Stomach (tissue), 9 donors: Measurements from ENCODE around the gene CARD11. TPM values are rescaled to one million over a fixed set of nuclear protein-coding genes. Genes with fewer than 3 reads are reported as not detected.

Source experiments
- DNase-seq, 2 donors: peaks; one replicate each; pipeline versions ENCODE4 v3.0.0 to v3.0.0-alpha.2; 2013 to 2019
- H3K27ac ChIP-seq, 5 donors: fragments of 200-600 bp in 4 of 5; sonication (generic) in 4 of 5; one replicate each; pipeline ENCODE4 v1.5.1; 2013 to 2019; ENCODE audit warnings: mild to moderate bottlenecking in 1 of 5, moderate library complexity in 1 of 5
- H3K27me3 ChIP-seq, 3 donors: fragments of 200-600 bp; sonication (generic); one replicate each; pipeline ENCODE4 v1.5.1; 2017 to 2019; ENCODE audit warnings: mixed run types in 1 of 3
- H3K36me3 ChIP-seq, 4 donors: fragments of 200-600 bp; sonication (generic); 1 replicate in 3 of 4; 2 replicates in 1 of 4; pipeline ENCODE4 v1.5.1; 2016 to 2019
- H3K4me1 ChIP-seq, 4 donors: fragments of 200-600 bp; sonication (generic); one replicate each; pipeline ENCODE4 v1.5.1; 2016 to 2019
- H3K4me3 ChIP-seq, 4 donors: fragments of 200-600 bp; sonication (generic) in 3 of 4; one replicate each; pipeline ENCODE4 v1.5.1; 2016 to 2019; ENCODE audit warnings: mild to moderate bottlenecking in 1 of 4
- H3K9me3 ChIP-seq, 4 donors: fragments of 200-600 bp; sonication (generic); one replicate each; pipeline ENCODE4 v1.5.1; 2016 to 2019
- CTCF ChIP-seq, 7 experiments: fragments of 450-650 bp in 4 of 7; fragments of 200-600 bp in 3 of 7; sonication (generic) in 3 of 7; IDR thresholded peaks; one replicate each; pipeline ENCODE4 v1.5.1; 2016 to 2019; ENCODE audit warnings: antibody characterized with exemption in 7 of 7, control low read depth in 2 of 7, mild to moderate bottlenecking in 1 of 7
- EP300 ChIP-seq: sonication (generic); formaldehyde crosslinking; IDR thresholded peaks from one replicate; pipeline ENCODE4 v1.6.1; 2017; ENCODE audit warnings: antibody characterized with exemption
- POLR2A ChIP-seq, 4 donors: fragments of 450-650 bp; IDR thresholded peaks; one replicate each; pipeline ENCODE4 v1.6.1; 2016; ENCODE audit warnings: antibody characterized with exemption in 4 of 4, control low read depth in 2 of 4, mild to moderate bottlenecking in 1 of 4, moderate library complexity in 1 of 4
- POLR2AphosphoS5 ChIP-seq, 3 donors: sonication (generic); formaldehyde crosslinking; IDR thresholded peaks; one replicate each; pipeline ENCODE4 v1.6.1; 2016; ENCODE audit warnings: antibody characterized with exemption in 3 of 3
- WGBS, 5 donors: extraction: QIAGEN DNeasy Blood & Tissue Kit in 3 of 5; methylation state at CpG; one replicate each; pipeline versions ENCODE4 v1.1.5 to v1.1.7; 2013 to 2018; 5-methylcytosine and 5-hydroxymethylcytosine counted together
- intact Hi-C: fragments of 100-400 bp; cut with DNase I; formaldehyde crosslinking; loops from one replicate; pipeline ENCODE4 v1.15.1; 2023; ENCODE audit warnings: low total_unique reads
- polyA plus RNA-seq, 3 donors: library from polyadenylated mRNA; stranded (reverse); fragments of 200-250 nt; gene quantifications; one replicate each; pipeline ENCODE4 v1.2.3, GENCODE V29; 2013
- total RNA-seq, 5 donors: library from RNA; depleted of rRNA; stranded (reverse); fragments of >200 nt; gene quantifications; one replicate each; pipeline versions ENCODE4 v1.1.0 to v1.2.3, GENCODE V29; 2014 to 2016
- donor health status: healthy with polysubstance abuse.
- donor health status: Bipolar disorder and iron deficiency.
- donor health status: healthy.

CARD11 gene
- total and polyA plus RNA-seq, 8 donors, result 0.45 to 9.7 (median 1.8) TPM; not detected in 1

- Histone ChIP-seq H3K27ac (peak overlapping the region; percentile 85 to 96 (median 89)), H3K4me1 (peaks cover 21 to 35% (median 28%) of the 10 kb centered on the region in 4 donors), H3K4me3 (peak overlapping the region in 1 of 4 donors; percentile 4), H3K36me3 (no peaks in the 10 kb centered on the region), H3K9me3 (no peaks in the 10 kb centered on the region), H3K27me3 (no peaks in the 10 kb centered on the region)
- intact Hi-C loops, result no loop called here
- 85 to 90% (median 88%) methylated on average over 12 of the region's 12 CpGs for WGBS, 5 donors
- TF ChIP-seq EP300 (no peak), POLR2AphosphoS5 (IDR thresholded peaks at IDR 0.05) (no peak), POLR2A (IDR thresholded peaks at IDR 0.05) (no peak), CTCF (IDR thresholded peaks at IDR 0.05) (no peak)
- DNase-seq, result no peak
Observed at GRCh38 chr7:2864204-2864985, 179.3 kb downstream of the CARD11 start.

- Histone ChIP-seq H3K9me3 (no peaks in the 10 kb centered on the region), H3K27ac (peak overlapping the region; percentile 85 to 96 (median 89)), H3K4me3 (peak overlapping the region in 1 of 4 donors; percentile 4), H3K36me3 (no peaks in the 10 kb centered on the region), H3K27me3 (no peaks in the 10 kb centered on the region), H3K4me1 (peaks cover 21 to 35% (median 28%) of the 10 kb centered on the region in 4 donors)
- peak in 1 of 4 donors; percentile 12 for TF ChIP-seq POLR2A (IDR thresholded peaks at IDR 0.05)
- TF ChIP-seq EP300, result no peak
- TF ChIP-seq CTCF (IDR thresholded peaks at IDR 0.05), result no peak
- TF ChIP-seq POLR2AphosphoS5 (IDR thresholded peaks at IDR 0.05), result peak in 2 of 3 donors; percentile 82 to 92
- intact Hi-C loops, result no loop called here
- 18 to 23% (median 20%) methylated on average over 16 to 18 of the region's 18 CpGs for WGBS, 5 donors
- peak; percentile 83 to 92 for DNase-seq
Observed at GRCh38 chr7:2863461-2864066, 180.1 kb downstream of the CARD11 start.

GRCh38 chr7:2862831-2863361 lies 180.8 kb downstream of the CARD11 start:
- Histone ChIP-seq H3K9me3 (no peaks in the 10 kb centered on the region), H3K27ac (peak overlapping the region; percentile 85 to 96 (median 89)), H3K27me3 (no peaks in the 10 kb centered on the region), H3K4me3 (no peak overlapping the region), H3K36me3 (no peaks in the 10 kb centered on the region), H3K4me1 (peaks cover 21 to 35% (median 28%) of the 10 kb centered on the region in 4 donors)
- intact Hi-C loops, result no loop called here
- WGBS, 5 donors, result 85 to 91% (median 85%) methylated on average over 22 of the region's 22 CpGs
- TF ChIP-seq CTCF (IDR thresholded peaks at IDR 0.05), result no peak
- no peak for DNase-seq

- Histone ChIP-seq H3K4me3 (no peak overlapping the region), H3K27ac (peak overlapping the region in 4 of 5 donors; percentile 66 to 86 (median 82)), H3K9me3 (no peaks in the 10 kb centered on the region), H3K36me3 (no peaks in the 10 kb centered on the region), H3K27me3 (no peaks in the 10 kb centered on the region), H3K4me1 (peaks cover 21 to 35% (median 28%) of the 10 kb centered on the region in 4 donors)
- DNase-seq, result no peak
- WGBS, 5 donors, result 84 to 93% (median 87%) methylated on average over 4 of the region's 4 CpGs
- intact Hi-C loops, result no loop called here
- TF ChIP-seq POLR2AphosphoS5 (IDR thresholded peaks at IDR 0.05), result no peak
- TF ChIP-seq POLR2A (IDR thresholded peaks at IDR 0.05), result no peak
- TF ChIP-seq CTCF (IDR thresholded peaks at IDR 0.05), result no peak
- no peak for TF ChIP-seq EP300
Observed at GRCh38 chr7:2861509-2861908, 182.2 kb downstream of the CARD11 start.
